Erythroblast (primary cell): ENCODE measurements around the gene HEMGN.

Experiments
- GATA1 ChIP-seq: IDR thresholded peaks from 2 replicates; pipeline ENCODE4 v1.6.1; 2011; ENCODE audit warnings: low read depth, mild to moderate bottlenecking, control low read depth, low read length, moderate library complexity
- POLR2A ChIP-seq: IDR thresholded peaks from 2 replicates; pipeline ENCODE4 v1.6.1; 2011; ENCODE audit warnings: mild to moderate bottlenecking, low read length

- no peak for TF ChIP-seq POLR2A
- TF ChIP-seq GATA1, result no peak
Observed at GRCh38 chr9:97961361-97961760, 23.4 kb upstream of the HEMGN start.
